ENCODE measurements around the gene KRTAP5-2.
A peak's percentile ranks its signal among the peaks of the same experiment; 100 is the strongest.
"Not testable (repeated sequence)": the region's sequence is repeated elsewhere in the genome, so short reads cannot be mapped to it uniquely, and the experiment has no call there.

Gene KRTAP5-2, protein sequence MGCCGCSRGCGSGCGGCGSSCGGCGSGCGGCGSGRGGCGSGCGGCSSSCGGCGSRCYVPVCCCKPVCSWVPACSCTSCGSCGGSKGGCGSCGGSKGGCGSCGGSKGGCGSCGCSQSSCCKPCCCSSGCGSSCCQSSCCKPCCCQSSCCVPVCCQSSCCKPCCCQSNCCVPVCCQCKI
- 0 reads per million in 3 experiments for total RNA-seq

DNA sequence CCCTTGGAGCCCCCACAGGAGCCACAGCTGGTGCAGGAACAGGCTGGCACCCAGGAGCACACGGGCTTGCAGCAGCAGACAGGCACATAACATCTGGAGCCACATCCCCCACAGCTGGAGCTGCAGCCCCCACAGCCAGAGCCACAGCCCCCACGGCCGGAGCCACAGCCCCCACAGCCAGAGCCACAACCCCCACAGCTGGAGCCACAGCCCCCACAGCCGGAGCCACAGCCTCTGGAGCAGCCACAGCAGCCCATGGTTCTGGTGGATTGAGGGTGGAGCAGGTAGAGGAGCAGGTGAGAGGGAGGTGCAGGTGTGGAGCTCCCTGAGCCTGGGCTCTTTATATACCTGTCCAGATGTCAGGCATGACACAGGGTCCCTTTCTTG is at the start of gene KRTAP5-2:
Gene KRTAP5-2, minus strand, starts transcription at position 301 of the 387 bp plus-strand sequence. Its CDS starts 44 bp downstream, at position 257.
- DNase-seq, result no peak

DNA sequence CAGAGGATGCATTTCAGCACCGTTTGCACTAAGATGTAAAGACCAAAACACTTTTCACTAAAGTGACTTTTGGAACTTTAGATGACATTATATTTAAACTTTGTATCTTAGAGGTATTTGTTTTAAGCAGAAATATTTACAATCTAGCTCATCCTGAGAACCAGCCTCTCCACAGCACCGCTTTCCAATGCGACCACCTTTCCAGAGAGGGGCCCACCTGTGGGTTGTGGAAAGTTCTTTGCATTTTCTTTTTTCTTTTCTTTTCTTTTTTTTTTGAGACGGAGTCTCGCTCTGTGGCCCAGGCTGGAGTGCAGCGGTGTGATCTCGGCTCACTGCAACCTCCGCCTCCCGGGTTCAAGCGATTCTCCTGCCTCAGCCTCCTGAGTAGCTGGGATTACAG is 48.4 kb upstream of the KRTAP5-2 start:
- DNase-seq, result not testable (repeated sequence)

DNA sequence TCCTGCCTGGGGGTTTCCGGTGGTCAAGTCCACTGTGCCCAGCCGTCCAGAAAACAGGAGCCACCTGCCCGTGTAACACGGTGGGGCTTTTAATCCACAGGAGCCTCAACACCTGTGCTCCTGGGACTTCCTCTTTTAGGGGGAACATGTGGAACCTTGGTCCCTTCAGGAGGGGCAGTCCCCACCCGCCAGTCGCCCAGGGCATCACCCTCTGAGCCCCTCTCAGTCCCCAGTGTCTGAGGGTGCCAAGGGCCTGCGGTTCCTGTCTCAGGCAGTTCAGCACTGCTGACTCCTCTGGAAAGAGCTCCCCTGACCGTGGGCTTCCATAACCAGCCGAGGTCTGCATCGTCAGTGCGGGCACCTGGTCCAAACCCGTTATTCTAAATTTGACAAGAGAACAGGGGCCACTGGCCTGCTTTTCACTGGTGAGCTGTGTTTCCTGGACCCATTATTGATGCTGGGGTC is 47.3 kb upstream of the KRTAP5-2 start:
- no peak for DNase-seq

DNA sequence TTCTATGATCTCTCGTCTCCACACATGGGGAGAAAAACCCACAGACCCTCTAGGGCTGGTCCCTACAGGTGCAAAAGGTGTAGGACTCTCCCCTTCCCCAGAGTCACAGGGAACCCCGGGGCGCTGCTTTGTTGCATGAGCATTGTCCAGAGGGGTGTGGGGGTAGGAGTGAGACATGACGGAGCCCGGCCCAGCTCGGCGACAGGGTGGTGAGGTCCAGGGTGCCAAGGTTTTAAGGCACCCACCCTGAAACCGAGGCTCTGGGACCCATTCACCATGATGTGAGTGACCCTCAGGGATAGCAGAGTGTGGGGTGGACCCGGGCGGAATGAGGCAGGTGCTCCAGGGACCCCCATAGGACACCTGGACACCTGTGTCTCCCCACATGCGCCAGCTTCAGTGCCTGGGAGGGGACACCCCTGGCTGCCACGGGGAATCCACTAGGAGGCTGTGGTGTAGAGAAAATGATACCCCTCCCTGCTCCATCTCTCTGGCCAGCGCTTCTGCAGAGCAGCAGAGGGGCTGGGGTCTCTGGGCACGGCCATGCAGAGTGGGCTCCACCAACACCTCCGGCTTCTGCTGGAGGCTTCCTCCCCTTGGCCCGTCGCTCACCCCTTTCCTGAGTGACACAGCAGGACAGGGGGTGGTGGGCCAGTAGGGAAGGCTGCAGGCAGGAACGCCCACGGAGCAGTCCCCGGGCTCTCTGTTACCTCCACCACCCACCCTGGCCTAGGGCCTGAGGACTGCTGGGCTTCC is 46.7 kb upstream of the KRTAP5-2 start:
- no peak for DNase-seq

DNA sequence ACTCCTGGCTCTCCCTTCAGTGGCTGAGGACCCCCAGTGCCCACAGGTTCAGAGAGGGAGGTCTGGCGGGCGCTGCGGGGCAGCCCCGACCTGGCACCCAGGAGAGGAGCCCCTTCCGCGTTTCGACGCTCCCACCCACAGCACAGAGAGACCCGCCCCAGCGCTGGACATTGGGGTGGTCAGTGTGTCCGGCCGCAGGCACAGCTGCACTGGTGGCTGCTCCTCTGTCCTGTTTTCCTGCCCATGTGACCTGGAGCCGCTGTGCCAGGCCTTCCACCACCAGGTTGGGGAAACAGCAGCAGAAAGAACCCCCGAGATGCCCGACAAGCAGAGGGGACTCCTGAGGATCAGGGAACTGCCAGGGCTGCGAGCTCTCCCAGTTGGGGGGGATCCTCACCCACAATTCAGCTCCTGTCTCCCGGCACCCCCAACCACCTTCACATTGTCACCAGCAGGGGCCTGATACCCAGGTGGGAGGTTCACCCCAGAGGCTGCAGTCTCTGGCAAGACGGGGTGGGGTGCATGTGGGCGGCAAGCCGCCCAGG is 45.1 kb upstream of the KRTAP5-2 start:
- DNase-seq, result no peak

DNA sequence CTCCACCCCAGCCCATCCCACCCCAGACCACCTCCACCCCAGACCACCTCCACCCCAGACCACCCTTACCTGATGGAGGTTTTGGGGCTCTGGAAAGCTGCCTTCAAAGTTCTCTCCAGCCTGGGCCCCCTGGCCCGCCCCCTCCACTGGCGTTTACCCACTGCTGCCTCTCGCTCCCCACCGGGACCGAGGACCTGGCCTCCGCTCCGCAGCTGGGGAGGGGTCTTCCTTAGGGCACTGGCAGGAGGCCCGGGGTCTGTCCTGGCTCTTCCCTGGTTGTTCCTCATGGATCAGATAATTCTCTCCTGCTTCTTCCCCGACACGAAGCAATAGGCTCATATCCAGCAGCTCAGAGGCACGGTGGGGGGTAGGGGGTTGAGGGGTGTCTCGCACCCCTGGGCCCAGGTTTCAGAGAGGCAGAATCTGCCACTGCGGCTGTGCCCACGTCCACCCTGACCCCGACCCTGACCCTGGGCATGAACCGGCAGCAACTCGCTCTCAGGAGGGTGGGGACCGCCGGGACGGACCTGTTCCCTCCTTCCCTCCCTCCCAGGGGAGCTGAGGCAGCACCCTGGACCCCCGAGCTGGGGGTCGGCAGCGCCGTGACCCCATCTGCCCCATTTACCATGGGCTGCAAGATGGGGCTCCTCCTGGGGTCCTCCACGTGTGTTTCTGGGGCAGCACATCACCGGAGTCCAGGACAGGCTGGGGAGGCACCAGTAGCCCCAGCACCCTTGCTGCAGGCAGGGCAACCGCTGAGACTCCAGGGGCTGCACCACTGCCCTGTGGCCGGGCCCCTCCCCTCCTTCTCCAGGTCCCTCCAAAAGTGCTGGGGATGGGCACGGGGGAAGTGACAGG is 44.4 kb upstream of the KRTAP5-2 start:
- no peak for DNase-seq

DNA sequence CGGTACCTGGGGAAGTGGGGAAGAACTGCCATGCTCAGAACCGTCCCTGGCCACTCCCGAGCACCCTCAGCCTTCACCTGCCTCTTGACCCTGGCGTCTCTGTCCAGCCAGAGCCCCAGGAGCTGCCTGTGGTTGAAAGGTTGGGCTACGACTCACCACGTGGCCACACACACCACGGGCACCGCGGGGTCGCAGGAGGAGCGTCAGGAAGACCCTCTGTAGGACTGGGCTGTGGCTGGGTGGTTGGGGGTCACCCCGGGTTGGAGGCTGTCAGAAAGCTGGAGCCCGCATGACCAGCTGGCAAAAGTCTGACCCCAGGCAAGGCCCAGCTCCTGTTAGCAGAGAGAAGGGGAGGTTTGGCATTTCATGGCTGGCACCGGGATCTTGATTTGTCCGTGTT is 43.0 kb upstream of the KRTAP5-2 start:
- DNase-seq, result no peak

DNA sequence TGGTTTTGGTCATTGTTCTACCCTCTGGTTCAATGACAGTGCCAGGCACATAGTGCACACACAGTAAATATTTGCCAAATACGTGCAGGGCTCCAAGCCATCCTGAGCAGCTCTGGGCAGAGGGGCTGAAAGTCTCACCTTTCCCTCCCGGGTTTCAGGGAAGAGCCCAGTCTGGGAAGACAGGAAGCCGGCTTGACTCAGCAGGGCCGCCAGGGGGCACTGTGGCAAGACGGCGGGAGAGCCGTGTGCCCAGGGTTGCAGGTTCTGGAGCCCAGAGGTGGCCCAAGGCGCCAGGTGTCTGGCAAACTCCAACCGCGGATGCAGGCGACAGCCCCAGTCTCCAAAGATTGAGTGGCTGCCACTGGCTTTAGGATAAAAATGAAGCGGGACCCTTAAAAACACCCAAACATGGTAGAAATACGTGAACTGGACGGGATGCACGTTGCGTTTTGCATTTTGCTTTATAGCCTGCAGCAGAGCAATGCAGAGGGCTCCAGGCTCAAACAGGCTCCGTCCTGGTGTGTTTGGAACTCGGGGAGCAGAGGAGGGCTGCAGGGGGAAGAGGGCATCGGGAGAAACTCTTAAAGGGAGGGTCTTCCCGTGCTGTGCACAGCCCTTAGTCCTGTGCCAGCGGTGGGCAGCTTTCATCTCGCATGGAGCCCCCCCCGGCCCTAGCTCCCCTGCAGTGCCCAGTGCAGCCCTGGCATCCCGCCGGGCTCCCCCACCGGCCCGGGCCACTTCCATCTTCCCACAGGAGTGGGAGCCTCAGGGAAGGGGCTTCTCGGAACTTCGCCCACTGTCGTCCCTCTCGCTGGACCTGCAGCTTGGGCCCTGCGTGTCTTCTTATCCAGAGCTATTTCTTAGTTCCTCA is 42.2 kb upstream of the KRTAP5-2 start:
- DNase-seq, result peak; percentile 16

DNA sequence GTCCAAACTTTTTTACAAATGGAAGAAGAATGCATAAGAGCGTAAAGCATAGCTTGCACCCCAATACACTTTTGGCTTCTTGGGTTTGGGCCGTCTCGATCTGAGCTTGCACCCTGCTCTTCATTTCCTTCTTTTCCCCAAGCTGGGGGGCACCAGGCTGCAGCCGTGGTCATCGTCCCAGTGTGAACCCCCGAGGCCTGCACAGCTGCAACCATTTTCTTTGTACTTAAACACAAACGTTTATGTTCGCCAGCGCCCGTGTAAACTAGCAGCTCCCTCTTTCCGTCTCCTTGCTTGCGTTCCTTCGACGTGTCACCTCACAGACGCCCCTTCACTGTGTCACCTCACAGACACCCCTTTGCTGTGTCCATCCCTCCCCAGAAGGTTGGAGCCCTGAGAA is 41.6 kb upstream of the KRTAP5-2 start:
- DNase-seq, result no peak

DNA sequence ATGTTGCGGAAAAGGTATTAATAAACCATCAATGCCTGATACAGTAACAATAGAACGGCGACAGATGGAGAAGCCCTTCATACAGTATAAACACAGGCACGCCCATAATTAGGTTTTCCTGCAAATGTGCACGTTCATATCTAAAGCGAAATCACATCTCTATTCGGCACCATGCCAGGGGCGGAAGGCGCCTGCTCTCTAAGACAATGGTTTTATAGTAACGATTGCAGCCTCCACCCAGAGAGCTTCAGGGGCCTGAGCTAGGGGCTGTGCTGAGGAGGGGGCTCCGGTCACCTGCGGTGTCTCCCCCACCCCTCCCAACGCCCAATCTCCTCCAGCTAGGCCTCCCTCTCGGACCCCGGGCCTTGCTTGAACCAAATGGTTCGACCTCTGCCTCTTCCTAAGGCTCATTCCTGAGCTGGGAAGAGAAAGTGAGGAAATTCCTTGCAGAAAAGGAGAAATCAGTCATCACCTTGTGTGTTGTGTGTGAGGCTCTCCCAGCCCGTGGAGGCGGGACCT is 41.1 kb upstream of the KRTAP5-2 start:
- DNase-seq, result no peak

DNA sequence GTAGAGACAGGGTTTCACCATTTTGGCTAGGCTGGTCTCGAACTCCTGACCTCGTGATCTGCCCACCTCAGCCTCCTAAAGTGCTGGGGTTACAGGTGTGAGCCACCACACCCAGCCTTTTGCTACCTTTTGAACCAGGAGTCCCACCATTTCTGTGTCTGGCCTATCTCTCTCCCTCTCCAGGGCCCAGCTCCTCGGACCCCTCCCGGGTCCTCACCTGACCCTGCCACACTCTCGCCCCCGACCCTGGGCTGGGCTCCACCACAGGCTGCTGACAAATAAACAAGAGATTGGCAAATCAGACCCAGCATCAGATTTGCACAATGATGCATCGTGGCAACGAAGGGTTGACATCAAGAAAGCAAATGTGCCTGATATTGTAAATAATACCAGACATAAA is 40.2 kb upstream of the KRTAP5-2 start:
- no peak for DNase-seq

DNA sequence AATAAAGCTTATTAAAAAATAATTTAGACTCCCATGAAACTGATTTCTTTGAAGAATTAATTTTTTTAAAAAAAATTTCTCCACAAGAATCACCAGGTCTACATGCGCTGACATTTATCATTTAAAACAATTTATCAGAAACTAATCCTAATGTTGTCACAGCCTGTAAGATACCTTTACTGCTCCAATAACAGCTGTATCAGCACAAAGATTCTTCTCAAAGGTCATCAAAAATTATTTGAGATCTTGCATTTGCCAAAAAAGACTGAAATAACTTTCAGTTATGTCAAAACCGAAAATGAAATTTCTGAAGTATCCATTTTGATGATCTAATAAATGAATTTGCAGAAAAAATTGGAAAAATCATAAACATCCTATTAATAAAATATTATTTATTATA is 39.5 kb upstream of the KRTAP5-2 start:
- DNase-seq, result no peak

DNA sequence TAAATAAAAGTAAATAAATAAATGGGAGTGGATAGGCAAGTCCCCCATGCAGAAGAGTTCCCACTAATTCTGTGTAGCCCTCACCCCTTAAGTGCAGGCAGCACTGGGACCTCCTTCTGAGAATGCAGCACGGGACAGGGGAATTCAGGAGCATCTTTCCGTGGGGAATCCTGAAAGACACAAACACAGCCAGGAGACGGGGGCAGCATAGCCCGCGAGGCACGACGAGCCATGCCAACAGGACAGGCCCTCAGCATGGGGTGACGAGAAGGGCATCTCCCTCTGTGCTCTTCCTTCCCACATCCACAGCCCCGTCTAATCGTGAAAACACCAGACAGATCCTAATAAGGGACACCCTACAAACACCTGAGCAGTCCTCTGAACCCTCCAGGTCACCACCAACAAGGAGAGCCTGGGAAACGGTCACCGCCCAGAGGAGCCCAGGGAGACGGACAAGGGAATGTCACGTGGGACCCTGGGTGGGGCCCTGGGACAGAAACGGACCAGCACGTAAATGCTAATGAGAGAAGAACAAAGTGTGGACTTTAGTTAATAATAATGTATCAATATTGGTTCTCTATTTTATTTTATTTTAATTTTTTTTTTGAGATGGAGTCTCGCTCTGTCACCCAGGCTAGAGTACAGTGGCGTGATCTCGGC is 38.3 kb upstream of the KRTAP5-2 start:
- no peak for DNase-seq

DNA sequence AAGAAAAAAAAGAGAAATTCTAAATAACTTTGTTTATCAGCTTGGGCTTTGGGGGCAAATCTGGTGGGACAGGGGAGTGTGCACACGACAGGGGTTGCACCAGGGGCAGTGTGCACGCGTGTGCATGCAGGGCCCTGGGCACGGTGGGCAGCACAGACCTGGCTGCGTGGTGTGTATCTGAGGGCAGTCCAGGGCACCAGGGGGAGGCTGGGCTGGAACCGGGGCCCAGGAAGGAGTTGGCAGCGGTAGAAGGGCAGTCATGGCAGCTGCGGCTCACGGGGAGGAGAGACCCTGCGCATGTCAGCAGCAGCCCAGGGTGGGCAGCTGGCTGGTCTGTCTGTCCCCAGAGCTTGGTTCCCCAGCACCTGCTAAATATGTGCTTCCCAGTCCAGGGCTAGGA is 35.8 kb upstream of the KRTAP5-2 start:
- DNase-seq, result no peak

DNA sequence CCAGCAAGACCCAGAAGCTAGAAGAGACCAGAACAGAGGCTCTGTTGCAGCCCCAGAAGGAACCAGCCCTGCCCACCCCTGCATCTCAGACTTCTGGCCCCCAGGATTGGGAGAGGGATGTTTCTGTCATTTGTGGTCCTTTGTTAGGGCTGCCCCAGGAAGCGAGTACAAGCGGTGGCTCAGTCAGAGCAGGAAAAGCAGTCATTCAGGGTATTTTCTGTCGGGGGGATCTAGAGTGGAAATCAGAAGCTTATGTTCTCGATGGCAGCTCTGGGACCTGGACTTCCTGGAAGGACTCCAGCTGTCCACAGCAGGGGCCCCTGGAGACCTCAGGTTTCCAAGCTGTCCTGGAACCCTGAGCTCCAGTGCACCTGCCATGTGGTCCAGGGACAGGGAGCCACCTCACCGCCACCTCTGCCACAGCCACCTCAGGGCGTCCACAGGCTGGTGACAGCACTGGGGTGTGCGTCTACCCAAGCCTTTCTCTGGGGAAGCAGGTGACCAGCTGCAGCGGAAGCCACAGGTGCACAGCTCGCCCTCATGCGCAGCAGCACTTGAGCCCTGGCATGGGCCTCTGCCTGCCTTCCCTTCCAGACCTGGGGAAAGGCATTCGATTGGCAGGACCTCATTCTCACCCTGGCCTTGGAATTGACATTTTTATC is 34.1 kb upstream of the KRTAP5-2 start:
- no peak for DNase-seq

DNA sequence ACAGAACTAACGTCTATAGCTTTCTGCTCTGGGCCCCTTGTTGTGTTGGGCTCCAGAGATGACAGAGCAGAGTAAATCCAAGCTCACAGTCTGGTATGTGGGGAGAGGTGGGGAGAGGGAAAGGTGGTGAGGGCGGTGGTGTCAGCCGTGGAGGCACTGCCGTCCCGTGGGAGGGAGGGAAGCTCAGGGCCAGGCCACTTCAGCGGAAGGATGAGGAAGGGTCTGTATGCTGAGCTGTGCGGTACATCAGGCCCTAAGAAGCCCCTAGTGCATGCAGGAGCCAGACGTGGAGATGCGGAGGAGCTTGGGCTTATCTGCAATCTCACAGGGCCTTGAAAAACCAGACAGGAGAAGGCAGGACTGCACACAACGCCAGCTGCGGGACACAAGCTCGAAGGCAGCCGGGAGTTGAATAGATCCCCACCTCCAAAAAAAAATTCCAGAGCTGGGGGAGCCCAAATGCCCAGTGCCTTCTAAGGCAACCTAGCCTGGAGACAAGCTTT is 33.0 kb upstream of the KRTAP5-2 start:
- no peak for DNase-seq

DNA sequence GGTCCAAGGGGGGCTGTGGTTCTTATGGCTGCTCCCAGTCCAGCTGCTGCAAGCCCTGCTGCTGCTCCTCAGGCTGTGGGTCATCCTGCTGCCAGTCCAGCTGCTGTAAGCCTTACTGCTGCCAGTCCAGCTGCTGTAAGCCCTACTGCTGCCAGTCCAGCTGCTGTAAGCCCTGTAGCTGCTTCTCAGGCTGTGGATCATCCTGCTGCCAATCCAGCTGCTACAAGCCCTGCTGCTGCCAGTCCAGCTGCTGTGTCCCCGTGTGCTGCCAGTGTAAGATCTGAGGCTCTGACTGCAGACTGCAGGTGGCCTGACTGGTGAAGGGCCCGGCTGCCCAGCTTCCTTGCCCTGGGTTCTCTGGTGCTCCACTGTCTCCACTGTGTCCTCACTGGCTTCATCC is 32.2 kb upstream of the KRTAP5-2 start:
- DNase-seq, result no peak

DNA sequence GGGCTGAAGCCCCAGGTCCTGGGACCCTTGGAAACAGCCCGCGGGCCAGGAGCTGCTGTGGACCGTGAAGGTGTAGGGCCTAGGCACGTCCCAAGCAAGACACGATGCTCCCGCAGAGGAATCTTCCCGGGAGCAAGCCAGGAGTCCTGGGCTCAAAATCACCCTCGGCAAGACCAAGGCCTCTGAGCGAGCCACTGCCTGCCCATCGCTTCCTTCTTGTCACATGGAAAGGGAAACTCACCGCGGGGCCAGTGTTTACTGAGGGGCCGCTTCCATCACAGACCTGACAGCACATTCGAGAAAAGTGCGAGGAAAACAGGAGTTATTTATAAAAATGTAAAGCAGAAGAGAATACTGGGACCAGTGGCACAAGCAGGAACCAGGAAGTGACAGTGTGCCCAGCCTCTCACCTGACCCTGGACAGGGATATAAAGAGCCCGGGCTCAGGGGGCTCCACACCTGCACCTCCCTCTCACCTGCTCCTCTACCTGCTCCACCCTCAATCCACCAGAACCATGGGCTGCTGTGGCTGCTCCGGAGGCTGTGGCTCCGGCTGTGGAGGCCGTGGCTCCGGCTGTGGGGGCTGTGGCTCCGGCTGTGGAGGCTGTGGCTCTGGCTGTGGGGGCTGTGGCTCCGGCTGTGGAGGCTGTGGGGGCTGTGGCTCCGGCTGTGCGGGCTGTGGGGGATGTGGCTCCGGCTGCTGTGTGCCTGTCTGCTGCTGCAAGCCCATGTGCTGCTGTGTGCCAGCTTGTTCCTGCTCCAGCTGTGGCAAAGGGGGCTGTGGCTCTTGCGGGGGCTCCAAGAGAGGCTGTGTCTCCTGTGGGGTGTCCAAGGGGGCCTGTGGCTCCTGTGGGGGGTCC is 31.5 kb upstream of the KRTAP5-2 start, which contains the start of gene KRTAP5-5:
Gene KRTAP5-5, plus strand, starts transcription at position 450 of the 860 bp plus-strand sequence. Its CDS starts 66 bp downstream, at position 516.
- no peak for DNase-seq
